ENCODE data around the gene GRK4.

DNA sequence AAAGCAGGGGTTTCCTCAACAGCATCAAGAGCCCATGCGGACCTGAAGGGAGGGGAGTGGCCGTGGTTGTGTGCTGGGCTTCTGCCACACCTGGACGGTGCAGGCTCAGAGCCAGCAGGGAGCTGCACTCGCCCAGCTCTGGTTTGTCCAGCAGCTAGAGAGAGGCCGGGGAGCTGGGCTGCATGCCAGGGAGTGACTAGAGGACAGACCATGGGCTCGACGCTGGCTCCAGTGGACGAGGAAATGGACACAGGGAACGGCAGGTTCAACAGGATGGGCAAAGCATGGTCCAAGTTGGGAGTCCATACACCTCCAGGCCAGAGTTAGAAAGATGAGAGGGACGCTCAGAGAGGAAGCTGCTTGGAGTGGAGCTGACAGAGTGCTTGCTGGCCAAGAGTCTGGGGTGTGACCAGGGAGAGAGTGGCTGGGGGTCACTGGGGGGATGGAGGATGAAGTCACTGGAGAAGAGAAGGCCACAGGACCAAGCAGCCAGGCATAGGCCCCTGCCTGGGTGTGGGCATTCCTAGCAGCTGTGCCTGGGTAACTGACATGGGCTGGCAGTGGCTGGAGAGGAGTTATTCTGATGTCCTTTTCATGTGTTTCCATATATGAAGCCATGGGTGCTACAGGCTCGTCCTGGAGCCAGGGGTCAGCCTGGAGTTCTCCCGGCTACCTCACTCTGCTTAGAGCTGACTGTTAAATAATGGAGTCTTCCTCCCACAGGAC lies 68.1 kb downstream of the GRK4 start:
- TF ChIP-seq ZNF175 (tag by site-specific recombination; IDR thresholded peaks at IDR 0.05), result no peak
- no peak for TF ChIP-seq ZNF776 (tag by site-specific recombination; IDR thresholded peaks at IDR 0.05; ENCODE audit: borderline replicate concordance)
- TF ChIP-seq MYNN (tag by site-specific recombination; IDR thresholded peaks at IDR 0.05; ENCODE audit: borderline replicate concordance), result no peak
- TF ChIP-seq SALL2 (tag by site-specific recombination; IDR thresholded peaks at IDR 0.05; ENCODE audit: borderline replicate concordance), result no peak
- no peak for TF ChIP-seq ZNF10 (tag by site-specific recombination; IDR thresholded peaks at IDR 0.05)
- no peak for TF ChIP-seq ZNF473 (tag by site-specific recombination; IDR thresholded peaks at IDR 0.05)
- TF ChIP-seq, protein P1, sequence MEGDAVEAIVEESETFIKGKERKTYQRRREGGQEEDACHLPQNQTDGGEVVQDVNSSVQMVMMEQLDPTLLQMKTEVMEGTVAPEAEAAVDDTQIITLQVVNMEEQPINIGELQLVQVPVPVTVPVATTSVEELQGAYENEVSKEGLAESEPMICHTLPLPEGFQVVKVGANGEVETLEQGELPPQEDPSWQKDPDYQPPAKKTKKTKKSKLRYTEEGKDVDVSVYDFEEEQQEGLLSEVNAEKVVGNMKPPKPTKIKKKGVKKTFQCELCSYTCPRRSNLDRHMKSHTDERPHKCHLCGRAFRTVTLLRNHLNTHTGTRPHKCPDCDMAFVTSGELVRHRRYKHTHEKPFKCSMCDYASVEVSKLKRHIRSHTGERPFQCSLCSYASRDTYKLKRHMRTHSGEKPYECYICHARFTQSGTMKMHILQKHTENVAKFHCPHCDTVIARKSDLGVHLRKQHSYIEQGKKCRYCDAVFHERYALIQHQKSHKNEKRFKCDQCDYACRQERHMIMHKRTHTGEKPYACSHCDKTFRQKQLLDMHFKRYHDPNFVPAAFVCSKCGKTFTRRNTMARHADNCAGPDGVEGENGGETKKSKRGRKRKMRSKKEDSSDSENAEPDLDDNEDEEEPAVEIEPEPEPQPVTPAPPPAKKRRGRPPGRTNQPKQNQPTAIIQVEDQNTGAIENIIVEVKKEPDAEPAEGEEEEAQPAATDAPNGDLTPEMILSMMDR (tag by site-specific recombination; IDR thresholded peaks at IDR 0.05), result no peak
- no peak for TF ChIP-seq TCF7L2 (IDR thresholded peaks at IDR 0.05; ENCODE audit: borderline replicate concordance, low read depth, low read length)

All from HEK293 (cell line).